SK-N-MC (cell line): ENCODE results near the gene CACNA1C.

ENCODE experiments used
- DNase-seq: peaks from one replicate; pipeline ENCODE4 v3.0.0-alpha.2; 2011; ENCODE audit warnings: low read depth, low spot score
- H3K27ac ChIP-seq: fragments of 200-600 bp; sonication (generic); 2 replicates; pipeline ENCODE4 v1.5.1; 2016; ENCODE audit warnings: mixed run types
- H3K36me3 ChIP-seq: fragments of 200-600 bp; sonication (generic); 2 replicates; pipeline ENCODE4 v1.6.1; 2017; ENCODE audit warnings: antibody characterized with exemption, low read length, mixed read lengths; ENCODE audit not compliant: insufficient read depth
- H3K4me3 ChIP-seq: fragments of 200-600 bp; sonication (generic); 2 replicates; pipeline ENCODE4 v1.5.1; 2016
- H3K9ac ChIP-seq: fragments of 200-600 bp; sonication (generic); 2 replicates; pipeline ENCODE4 v1.8.0; 2017; ENCODE audit warnings: mixed run types, mixed read lengths; ENCODE audit not compliant: insufficient read length
- H3K9me3 ChIP-seq: fragments of 200-600 bp; sonication (generic); 2 replicates; pipeline ENCODE4 v1.6.1; 2017; ENCODE audit warnings: low read depth, mild to moderate bottlenecking, antibody characterized with exemption, low read length, moderate library complexity, mixed read lengths
- EZH2 ChIP-seq: fragments of 200-600 bp; sonication (generic); IDR thresholded peaks from one replicate; pipeline ENCODE4 v1.6.1; 2017; ENCODE audit warnings: antibody characterized with exemption
- FOXP2 ChIP-seq: optimal IDR thresholded peaks from 2 replicates; pipeline ENCODE3; 2011; ENCODE audit warnings: mild to moderate bottlenecking, moderate library complexity; ENCODE audit not compliant: insufficient read depth; ENCODE audit errors: extremely low read length, control extremely low read depth
- POLR2AphosphoS5 ChIP-seq: IDR thresholded peaks from 2 replicates; pipeline ENCODE4 v1.6.1; 2012; ENCODE audit warnings: mild to moderate bottlenecking, low read depth, low read length, borderline replicate concordance

The CACNA1C gene

DNA sequence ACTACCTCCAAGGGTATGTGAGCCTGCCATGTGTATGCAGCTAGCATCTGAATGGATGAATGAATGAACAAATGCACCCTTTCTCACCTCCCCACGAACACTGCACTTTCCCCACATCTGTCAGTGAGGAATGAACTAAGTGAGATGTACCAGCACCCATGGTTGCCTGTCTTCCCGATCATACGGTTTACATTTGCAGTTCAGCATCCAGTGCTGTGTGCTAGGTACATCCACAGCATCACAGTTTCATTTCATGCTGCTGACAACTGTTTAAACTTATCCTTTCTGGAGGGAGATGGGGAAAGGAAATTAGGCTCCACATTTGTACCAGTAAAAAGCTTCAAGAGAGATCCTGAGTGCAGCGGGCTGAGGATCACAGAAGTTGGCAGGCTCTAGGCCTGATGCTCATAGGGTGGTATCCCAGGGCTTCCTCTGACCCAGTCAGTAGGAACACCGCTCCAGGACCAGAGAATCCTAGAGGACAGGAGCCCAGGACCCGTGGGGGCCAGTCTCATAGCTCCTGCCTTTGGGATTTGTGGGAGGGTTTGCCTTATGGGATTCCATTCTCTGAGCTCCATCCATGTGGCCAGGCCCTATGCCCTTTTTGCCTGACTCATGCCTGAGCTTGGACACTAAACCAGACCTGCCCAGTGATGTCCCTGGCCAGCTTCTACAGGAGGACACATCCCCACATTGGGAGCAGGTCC is 294.5 kb downstream of the CACNA1C start:
- Histone ChIP-seq H3K36me3 (no peaks in the 10 kb centered on the region), H3K27ac (no peak overlapping the region), H3K9me3 (no peaks in the 10 kb centered on the region), H3K4me3 (no peak overlapping the region), H3K9ac (no peak overlapping the region)
- DNase-seq, result no peak
- TF ChIP-seq POLR2AphosphoS5 (no peak), EZH2 (no peak), FOXP2 (no peak)

DNA sequence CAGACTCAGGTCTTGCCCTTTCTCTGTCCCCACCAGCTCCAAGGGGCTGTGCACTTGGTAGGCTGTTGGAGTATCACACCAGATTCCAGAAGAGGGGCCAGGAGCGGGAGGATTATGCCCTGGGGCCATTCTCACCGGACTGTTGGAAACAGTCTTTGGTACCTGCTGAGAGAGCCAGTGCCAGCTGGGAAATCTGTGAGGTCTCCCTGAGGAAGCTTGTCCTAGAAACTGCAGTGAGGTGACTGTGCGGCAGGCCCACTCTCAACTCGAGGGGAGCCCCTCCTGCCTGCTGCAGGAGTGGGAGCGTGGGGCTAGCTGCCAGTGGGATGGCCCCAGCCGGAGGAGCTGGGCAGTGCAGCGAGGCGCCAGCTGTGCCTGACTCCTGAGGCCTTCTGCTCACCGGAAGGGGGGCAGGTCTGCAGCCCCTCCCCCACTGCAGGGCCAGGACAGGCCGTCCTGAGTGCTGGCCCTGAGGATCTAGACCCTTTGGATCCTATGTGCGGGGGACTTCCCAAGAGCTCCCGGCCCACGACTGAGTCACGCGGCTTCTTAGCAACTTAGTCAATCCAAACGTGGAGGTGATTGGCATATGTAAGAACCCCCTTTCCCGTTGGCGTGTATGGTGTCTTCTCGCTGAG is 295.2 kb downstream of the CACNA1C start:
- TF ChIP-seq POLR2AphosphoS5 (no peak), EZH2 (no peak), FOXP2 (no peak)
- Histone ChIP-seq H3K36me3 (no peaks in the 10 kb centered on the region), H3K9me3 (no peaks in the 10 kb centered on the region), H3K4me3 (no peak overlapping the region), H3K27ac (no peak overlapping the region), H3K9ac (no peak overlapping the region)
- DNase-seq, result no peak

GRCh38 chr12:2348482-2348852 is 295.7 kb downstream of the CACNA1C start:
- H3K4me3 ChIP-seq, result no peak overlapping the region
- no peaks in the 10 kb centered on the region for H3K9me3 ChIP-seq
- TF ChIP-seq FOXP2, result no peak
- no peak for TF ChIP-seq EZH2
- no peak for TF ChIP-seq POLR2AphosphoS5
- H3K36me3 ChIP-seq, result no peaks in the 10 kb centered on the region
- DNase-seq, result no peak
- no peak overlapping the region for H3K27ac ChIP-seq
- H3K9ac ChIP-seq, result no peak overlapping the region

DNA sequence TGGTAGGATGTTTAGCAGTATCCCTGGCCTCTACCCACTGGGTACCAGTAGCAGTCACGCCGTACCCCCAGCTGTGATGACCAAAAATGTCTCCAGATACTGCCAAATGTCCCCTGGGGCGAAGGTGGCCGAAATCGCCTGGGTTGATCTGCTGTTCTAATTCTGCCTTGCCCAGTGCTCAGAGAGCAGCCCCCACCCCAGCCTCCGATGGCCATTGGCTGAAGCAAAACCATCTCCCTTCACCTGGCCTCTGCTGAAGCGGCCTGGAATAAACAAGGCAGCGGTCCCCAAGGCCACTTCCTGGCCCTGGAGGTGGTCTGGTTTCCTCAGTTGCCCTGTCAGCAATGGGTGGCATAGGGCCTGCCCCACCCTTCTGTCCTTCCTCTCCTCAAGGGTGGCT is 298.4 kb downstream of the CACNA1C start:
- Histone ChIP-seq H3K9me3 (no peaks in the 10 kb centered on the region), H3K27ac (no peak overlapping the region), H3K4me3 (no peak overlapping the region), H3K9ac (no peak overlapping the region), H3K36me3 (no peaks in the 10 kb centered on the region)
- no peak for DNase-seq
- TF ChIP-seq EZH2 (no peak), POLR2AphosphoS5 (no peak), FOXP2 (no peak)

GRCh38 chr12:2352203-2352602 is 299.4 kb downstream of the CACNA1C start:
- no peaks in the 10 kb centered on the region for H3K9me3 ChIP-seq
- no peak overlapping the region for H3K9ac ChIP-seq
- no peaks in the 10 kb centered on the region for H3K36me3 ChIP-seq
- no peak for TF ChIP-seq EZH2
- no peak for TF ChIP-seq FOXP2
- no peak for TF ChIP-seq POLR2AphosphoS5
- H3K27ac ChIP-seq, result no peak overlapping the region
- H3K4me3 ChIP-seq, result no peak overlapping the region
- DNase-seq, result no peak

DNA sequence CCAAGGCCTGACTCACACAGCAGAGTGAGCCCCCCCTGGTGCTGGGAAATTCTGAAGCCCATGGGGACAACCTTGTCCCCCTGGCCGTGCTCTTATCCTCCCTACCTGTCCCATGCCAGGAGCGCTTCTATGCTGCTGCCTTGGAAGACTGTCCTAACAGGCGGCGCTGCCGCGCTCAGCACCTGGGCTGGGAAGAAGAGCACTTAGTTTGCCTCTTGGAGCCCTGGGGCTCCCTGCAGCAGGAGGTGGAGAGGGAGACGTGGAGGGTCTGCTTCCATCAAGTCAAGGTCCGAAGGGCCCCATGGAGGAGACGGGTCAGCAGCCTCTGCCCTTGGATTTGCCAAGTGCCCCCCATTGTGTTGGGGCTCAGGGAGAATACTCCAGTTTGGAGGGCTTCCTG is 300.5 kb downstream of the CACNA1C start:
- no peaks in the 10 kb centered on the region for H3K36me3 ChIP-seq
- no peak overlapping the region for H3K9ac ChIP-seq
- no peak overlapping the region for H3K27ac ChIP-seq
- H3K9me3 ChIP-seq, result no peaks in the 10 kb centered on the region
- H3K4me3 ChIP-seq, result no peak overlapping the region
- TF ChIP-seq FOXP2 (no peak), POLR2AphosphoS5 (no peak), EZH2 (no peak)
- no peak for DNase-seq

GRCh38 chr12:2353691-2354090 is 300.9 kb downstream of the CACNA1C start:
- H3K27ac ChIP-seq, result no peak overlapping the region
- H3K9me3 ChIP-seq, result no peaks in the 10 kb centered on the region
- DNase-seq, result no peak
- no peak overlapping the region for H3K9ac ChIP-seq
- no peak for TF ChIP-seq EZH2
- TF ChIP-seq FOXP2, result no peak
- TF ChIP-seq POLR2AphosphoS5, result no peak
- H3K36me3 ChIP-seq, result no peaks in the 10 kb centered on the region
- no peak overlapping the region for H3K4me3 ChIP-seq

DNA sequence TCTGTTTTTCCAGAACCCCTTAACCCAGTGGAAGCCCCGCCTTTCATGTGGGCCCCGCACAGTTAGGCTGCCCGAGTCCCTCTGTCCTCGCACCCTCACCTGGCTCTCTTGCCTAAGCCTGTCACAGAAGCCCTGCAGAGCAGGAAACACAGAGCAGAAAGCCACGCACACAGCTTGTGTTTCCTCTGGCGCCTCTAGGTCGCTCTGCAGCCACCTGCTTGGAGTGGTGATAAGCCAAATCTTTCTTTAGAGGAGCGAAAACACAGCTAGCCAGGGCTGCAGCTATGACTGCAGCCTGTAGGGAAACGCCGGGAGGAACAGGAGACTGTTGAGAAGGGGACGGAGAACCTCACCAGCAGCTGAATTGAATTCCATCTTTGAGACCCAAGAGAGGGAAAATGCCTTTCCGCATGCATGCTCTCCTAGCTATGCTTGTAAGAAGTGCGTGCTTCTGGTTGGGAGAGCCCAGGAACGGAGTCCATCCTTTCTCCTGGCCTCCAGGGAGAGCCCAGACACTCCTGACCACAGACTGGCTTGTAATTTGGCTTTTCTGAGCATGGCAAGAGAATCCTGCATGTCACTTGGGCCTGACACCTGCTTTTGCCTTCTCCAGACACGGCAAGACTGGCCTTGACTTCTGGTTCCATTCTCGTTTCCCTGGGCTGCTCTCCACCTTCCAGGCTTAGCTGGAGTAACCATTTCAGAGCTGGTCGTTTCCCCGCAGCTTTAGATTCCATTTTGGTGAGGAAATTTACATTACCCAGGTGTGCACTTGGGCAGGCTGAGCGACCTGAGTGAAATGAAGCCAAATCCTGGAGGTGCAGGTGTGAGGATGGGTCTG is 301.6 kb downstream of the CACNA1C start:
- TF ChIP-seq EZH2 (no peak), POLR2AphosphoS5 (no peak), FOXP2 (no peak)
- Histone ChIP-seq H3K9ac (no peak overlapping the region), H3K36me3 (no peaks in the 10 kb centered on the region), H3K9me3 (no peaks in the 10 kb centered on the region), H3K4me3 (no peak overlapping the region), H3K27ac (no peak overlapping the region)
- no peak for DNase-seq
